HL-60/S4 (cell line): Measurements from ENCODE around the gene GCK.

Experiments used
- in situ Hi-C: fragments of 300-500 bp; cut with MboI; formaldehyde crosslinking; loops from 2 replicates; pipeline ENCODE4 v1.14.3; 2022; ENCODE audit warnings: low sequenced_read_pairs

Gene GCK

DNA sequence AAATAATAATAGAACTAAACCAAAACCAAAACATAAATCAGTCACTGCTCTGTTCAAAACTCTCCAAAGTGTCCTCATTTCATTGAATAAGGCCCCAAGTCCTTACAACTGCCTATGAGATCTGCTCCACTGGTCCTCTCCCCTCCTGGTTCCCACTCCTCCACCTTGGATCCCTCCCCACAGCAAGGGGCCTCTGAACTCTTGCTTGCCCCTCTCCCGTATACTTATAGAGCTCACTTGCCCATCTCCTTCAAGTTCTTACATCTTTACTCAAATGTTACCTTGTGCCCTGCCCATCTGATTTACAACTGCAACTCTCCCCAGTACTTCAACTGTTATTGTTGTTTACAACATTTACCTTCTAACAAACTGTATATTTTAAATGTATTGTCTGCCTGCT is 66.7 kb downstream of the GCK start:
- in situ Hi-C loops = no loop called here

- in situ Hi-C loops = no loop called here
Observed at GRCh38 chr7:44121761-44122420, 67.3 kb downstream of the GCK start.

GRCh38 chr7:44120395-44120794 is 68.8 kb downstream of the GCK start:
- in situ Hi-C loops = no loop called here

DNA sequence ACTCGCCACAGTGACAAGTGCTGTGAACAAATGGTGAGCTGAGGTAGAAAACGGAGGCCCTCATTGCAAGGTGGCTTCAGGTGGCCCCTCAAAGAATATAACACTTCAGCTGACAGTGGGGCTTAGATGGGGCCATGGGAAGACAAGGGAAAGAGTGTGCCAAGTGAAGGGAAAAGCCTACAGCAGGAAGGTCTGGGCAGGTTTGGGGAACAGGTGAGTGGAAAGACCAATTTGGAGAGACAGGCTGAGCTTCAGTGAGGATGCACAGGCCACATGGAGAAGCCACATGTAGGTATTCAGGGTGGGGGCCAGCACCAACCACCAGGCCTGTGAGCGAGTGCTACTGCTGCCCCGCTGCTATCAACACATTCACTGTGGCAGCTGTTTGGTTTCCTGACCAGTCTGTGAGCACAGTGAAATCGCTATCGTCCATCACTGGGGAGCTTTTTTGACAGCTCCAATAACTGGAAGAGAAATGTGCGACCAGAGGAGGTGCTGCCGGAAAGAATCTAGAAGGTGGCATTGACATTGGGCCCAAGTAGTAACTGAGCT is 69.3 kb downstream of the GCK start:
- in situ Hi-C loops = no loop called here

DNA sequence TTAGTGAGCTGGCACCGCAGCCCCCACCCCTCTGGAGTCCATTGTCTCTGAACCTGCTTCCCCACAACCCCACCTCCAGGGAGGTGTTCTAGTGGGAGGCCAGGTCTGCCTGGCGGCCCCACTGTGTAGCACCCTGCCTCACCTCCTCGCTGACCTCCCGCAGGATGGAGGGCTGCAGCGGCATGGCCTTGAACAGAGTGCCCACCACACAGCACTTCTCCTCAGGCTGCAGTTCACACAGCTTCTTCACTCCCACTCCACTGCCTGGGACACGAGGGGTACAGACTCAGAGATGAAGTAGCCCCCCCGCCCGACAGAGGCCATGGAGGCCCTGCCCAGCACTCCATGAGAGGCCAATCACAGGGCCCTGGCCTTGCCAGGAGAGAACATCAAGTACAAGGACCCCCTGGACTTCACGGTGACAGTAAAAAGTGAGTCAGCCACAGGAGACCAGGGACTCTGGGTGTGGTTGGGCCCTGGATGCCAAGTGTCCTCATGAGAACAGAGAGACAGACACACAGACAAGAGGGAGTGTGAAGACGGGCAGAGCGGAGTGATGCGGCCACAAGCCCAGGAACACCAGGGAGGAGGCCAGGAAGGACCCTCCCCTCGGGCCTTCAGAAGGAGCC is 71.3 kb downstream of the GCK start:
- in situ Hi-C loops = no loop called here

GRCh38 chr7:44116789-44117666 is 72.2 kb downstream of the GCK start:
- in situ Hi-C loops = no loop called here

GRCh38 chr7:44116087-44116788 is 73.0 kb downstream of the GCK start:
- in situ Hi-C loops = no loop called here

GRCh38 chr7:44114586-44115310 is 74.5 kb downstream of the GCK start:
- in situ Hi-C loops = no loop called here

- in situ Hi-C loops = no loop called here
Observed at GRCh38 chr7:44113764-44114354, 75.4 kb downstream of the GCK start.

DNA sequence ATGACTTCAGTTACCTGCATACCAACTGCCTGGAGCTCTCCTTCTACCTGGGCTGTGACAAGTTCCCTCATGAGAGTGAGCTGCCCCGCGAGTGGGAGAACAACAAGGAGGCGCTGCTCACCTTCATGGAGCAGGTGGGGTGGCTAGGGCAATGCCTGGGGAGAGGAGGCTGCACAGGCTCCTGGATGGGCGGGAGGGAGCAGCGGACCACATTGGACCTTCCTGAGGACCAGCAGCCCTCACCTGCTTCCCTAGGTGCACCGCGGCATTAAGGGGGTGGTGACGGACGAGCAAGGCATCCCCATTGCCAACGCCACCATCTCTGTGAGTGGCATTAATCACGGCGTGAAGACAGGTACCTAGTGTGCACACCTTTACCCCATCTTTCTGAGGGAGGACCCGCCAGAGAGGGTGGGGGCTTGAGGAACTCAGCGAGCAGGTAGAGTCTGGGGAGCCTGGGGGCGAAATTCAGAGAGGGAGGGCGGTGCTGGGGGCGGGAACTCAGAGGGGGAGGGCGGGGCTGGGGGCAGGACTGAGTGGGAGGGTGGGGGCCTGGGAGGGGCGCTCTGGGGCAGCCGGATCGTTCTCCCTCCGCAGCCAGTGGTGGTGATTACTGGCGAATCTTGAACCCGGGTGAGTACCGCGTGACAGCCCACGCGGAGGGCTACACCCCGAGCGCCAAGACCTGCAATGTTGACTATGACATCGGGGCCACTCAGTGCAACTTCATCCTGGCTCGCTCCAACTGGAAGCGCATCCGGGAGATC is 76.1 kb downstream of the GCK start:
- in situ Hi-C loops = no loop called here

GRCh38 chr7:44112231-44112996 is 76.8 kb downstream of the GCK start:
- in situ Hi-C loops = no loop called here

GRCh38 chr7:44111761-44112160 is 77.5 kb downstream of the GCK start:
- in situ Hi-C loops = no loop called here

- in situ Hi-C loops = no loop called here
Observed at GRCh38 chr7:44110719-44111635, 78.3 kb downstream of the GCK start.

- in situ Hi-C loops = no loop called here
Observed at GRCh38 chr7:44109991-44110390, 79.2 kb downstream of the GCK start.

DNA sequence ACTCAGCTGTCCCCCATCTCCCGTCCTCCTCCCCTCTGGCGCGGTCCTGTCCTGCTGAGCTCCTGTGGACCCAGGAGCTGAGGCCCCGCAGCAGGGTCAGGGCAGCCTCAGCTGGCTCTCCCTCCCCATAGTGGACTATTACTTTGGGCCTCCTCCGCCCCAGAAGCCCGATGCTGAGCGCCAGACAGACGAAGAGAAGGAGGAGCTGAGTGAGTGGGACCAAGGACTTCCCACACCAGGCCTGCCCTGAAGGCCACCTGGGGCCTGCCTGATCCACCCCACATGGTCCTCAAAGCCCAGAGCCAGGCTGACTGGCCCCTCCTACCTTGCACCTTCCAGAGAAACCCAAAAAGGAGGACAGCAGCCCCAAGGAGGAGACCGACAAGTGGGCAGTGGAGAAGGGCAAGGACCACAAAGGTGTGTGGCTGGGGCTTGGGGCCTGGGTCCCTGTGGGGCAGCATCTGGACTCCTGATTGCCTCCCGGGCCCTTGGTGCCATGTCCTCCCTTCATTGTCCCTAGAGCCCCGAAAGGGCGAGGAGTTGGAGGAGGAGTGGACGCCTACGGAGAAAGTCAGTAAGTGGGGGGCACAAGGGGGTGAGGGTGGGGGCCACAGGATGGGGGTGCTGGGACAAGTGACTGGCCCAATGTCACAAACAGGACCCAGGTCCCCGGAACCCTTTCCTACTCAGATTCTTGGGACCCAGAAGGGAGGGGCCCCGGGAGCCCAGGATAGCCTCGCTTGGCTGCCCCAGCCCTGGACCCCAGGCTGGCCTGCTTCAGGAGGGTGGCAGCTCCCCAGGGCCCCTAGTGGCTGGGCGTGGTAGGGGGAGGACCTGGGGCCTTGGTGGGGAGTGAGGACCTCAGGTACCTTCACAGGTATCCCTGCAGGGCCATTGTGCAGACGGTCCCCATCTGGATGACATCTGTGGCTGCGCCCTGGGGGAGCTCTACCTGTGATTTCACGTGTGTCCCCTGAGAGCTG is 80.2 kb downstream of the GCK start:
- in situ Hi-C loops = no loop called here
